ENCODE measurements around the gene COL15A1.

The COL15A1 gene

DNA sequence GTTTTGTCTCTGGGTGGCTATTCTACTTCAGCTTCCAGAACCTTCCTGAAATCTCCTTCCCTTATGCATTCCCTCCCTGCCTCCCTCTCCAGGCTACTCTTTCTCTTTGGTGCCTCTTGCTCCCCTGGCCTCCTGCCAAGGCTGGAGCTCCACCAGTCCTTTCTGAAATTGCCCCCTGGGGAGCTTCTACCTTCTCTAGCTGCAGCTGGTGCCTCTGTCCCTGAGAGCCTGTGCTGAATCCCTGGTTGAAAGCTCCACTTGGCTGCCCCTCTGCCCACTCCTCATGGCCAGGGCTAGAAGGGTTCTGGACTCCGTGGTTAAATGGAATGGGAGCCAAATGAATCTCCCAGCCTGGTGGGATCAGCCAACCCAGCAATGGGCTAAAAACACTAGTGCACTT lies 80.1 kb downstream of the COL15A1 start:
- TF ChIP-seq, protein P1, sequence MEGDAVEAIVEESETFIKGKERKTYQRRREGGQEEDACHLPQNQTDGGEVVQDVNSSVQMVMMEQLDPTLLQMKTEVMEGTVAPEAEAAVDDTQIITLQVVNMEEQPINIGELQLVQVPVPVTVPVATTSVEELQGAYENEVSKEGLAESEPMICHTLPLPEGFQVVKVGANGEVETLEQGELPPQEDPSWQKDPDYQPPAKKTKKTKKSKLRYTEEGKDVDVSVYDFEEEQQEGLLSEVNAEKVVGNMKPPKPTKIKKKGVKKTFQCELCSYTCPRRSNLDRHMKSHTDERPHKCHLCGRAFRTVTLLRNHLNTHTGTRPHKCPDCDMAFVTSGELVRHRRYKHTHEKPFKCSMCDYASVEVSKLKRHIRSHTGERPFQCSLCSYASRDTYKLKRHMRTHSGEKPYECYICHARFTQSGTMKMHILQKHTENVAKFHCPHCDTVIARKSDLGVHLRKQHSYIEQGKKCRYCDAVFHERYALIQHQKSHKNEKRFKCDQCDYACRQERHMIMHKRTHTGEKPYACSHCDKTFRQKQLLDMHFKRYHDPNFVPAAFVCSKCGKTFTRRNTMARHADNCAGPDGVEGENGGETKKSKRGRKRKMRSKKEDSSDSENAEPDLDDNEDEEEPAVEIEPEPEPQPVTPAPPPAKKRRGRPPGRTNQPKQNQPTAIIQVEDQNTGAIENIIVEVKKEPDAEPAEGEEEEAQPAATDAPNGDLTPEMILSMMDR (IDR thresholded peaks at IDR 0.05; ENCODE audit: control insufficient read depth, insufficient read depth, low read depth, low read length, missing control alignments) = no peak
- no peak overlapping the region for H3K4me3 ChIP-seq (ENCODE audit: control insufficient read depth, low read depth, low read length)
- no peak for DNase-seq (ENCODE audit: low read depth)

DNA sequence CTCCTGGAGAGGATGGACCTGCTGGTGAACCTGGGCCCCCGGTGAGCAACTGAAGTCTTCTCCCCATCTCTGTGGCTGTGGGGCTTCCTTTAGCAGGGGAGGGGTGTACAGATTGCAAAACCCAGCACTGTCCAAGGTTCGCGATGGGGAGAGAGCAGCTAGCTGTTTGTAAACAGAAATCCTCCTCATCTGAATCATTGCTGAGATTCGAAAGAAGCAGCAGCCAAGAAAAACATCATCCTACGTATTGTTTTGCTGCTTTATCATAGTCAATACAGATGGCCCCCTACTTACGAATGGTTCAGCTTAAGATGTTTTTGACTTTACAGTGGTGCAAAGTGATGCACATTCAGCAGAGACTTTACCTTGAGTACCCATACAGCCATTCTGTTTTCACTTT lies 81.3 kb downstream of the COL15A1 start:
- no peak for DNase-seq (ENCODE audit: low read depth)
- TF ChIP-seq, protein P1 (IDR thresholded peaks at IDR 0.05; ENCODE audit: control insufficient read depth, insufficient read depth, low read depth, low read length, missing control alignments) = no peak
- H3K4me3 ChIP-seq (ENCODE audit: control insufficient read depth, low read depth, low read length) = no peak overlapping the region

DNA sequence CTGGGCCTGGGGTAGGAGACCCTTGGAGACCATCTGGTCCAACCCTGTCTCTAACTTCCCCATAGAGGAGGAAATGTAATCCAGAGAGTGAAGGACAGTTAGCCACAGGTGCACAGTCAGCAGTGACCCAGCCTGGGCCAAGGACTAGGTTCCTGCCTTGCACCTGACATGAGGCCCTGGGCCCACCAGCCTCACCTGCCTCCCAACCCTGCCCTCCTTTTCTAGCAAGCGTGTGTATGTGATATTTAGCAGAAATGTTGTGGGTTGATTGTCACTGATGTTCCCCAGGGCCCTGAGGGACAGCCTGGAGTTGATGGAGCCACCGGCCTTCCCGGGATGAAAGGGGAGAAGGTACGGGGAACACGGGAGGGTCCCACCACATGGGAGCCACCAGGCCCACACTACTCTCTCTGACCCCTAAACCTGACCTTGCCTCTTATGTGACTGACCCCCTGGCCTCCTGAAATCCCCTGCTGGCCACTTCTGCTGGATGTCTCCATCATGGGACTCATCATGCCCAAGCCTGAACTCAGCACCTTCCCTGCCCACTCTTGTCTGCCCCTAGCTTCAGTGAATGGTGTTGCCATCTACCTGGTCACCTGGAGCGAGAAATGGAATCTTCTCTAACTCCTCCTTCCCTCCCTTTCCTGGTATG lies 82.0 kb downstream of the COL15A1 start:
- TF ChIP-seq, protein P1 (IDR thresholded peaks at IDR 0.05; ENCODE audit: control insufficient read depth, insufficient read depth, low read depth, low read length, missing control alignments) = no peak
- H3K4me3 ChIP-seq (ENCODE audit: control insufficient read depth, low read depth, low read length) = no peak overlapping the region
- DNase-seq (ENCODE audit: low read depth) = no peak

DNA sequence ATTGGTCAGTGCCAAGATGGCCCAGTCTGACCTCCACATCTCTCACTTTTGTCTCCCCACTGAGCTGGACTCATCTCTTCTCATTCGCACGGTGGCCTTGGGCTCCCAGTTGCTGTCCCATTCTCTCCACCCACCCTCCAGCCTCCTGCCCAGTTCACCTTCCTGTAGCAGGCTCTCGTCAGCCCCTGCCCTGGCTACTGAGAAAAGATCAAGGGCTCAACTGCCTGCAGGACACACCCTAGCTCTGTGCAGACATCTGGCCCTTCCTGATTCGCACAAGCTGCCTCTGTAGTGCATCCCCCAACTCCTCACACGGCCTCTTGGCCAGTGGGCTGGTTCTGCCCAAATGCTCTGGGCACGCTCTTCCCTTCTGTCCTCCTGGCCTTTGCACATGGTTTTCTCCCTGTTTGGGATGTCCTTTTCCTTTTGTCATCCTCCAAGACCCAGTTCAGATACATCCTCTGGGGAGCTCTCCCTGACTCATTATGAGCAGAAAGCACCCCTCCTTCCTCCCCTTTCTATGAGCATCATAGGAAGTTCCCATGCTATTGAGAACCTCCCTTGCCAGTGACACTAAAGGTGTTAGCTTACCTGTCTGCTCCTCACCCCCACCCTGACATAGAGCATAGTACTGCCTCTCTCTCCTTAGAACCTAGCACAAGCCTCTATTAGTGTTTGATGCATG lies 82.7 kb downstream of the COL15A1 start:
- TF ChIP-seq, protein P1 (IDR thresholded peaks at IDR 0.05; ENCODE audit: control insufficient read depth, insufficient read depth, low read depth, low read length, missing control alignments) = no peak
- no peak for DNase-seq (ENCODE audit: low read depth)
- no peak overlapping the region for H3K4me3 ChIP-seq (ENCODE audit: control insufficient read depth, low read depth, low read length)

DNA sequence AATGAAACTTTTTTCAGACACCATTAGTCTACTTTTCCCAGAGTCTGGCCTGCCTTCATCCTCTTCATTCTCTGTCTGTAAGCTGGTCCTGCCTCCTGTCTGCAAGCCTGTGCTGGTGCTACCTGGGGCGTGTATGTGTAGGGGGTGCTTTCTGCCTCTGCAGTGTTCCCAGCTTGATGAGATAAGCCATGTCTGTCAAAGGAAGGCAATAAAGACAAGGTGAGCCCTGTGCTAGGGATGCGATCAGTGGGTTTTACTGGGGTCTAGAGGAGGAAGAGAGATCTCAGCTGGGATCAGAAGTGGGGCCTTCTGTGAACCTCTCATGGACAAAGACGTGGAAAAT lies 83.2 kb downstream of the COL15A1 start:
- no peak overlapping the region for H3K4me3 ChIP-seq (ENCODE audit: control insufficient read depth, low read depth, low read length)
- TF ChIP-seq, protein P1 (IDR thresholded peaks at IDR 0.05; ENCODE audit: control insufficient read depth, insufficient read depth, low read depth, low read length, missing control alignments) = no peak
- no peak for DNase-seq (ENCODE audit: low read depth)

DNA sequence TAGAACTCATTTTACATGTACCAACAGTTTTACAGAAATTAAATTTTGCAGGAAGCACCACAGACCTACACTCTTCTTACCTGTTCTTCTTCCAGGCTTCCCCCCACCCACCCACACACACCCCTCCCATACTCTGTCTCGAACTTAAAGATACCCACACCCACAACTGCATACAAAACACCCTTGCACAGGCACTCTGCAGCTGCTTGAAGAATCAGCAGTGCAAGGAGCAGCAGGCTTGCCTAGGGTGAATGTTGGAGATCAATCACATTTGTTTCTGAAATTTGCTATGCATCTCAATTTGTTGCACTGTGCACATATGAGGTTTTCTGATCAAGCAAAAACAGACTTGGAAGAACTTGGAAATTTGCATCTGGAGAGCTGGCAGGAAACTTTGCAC lies 83.7 kb downstream of the COL15A1 start:
- no peak overlapping the region for H3K4me3 ChIP-seq (ENCODE audit: control insufficient read depth, low read depth, low read length)
- no peak for DNase-seq (ENCODE audit: low read depth)
- TF ChIP-seq, protein P1 (IDR thresholded peaks at IDR 0.05; ENCODE audit: control insufficient read depth, insufficient read depth, low read depth, low read length, missing control alignments) = no peak

Data from AG09309 (cell line).